H1 (cell line): ENCODE results near the gene PCDHGB1. TPM values are rescaled to one million over a fixed set of nuclear protein-coding genes. Genes with fewer than 3 reads are reported as not detected.
A peak's percentile ranks its signal among the peaks of the same experiment; 100 is the strongest.

Experiments
- CTCF ChIA-PET: fragments of 300-600 bp; sonication (Branson Sonifier 250); formaldehyde crosslinking; loops from one replicate; lab custom pipeline; 2021; ENCODE audit not compliant: partially characterized antibody; lab: Charles Lee
- POLR2A ChIA-PET: fragments of 300-600 bp; sonication (Branson Sonifier 250); formaldehyde crosslinking; loops from one replicate; lab custom pipeline; 2021; ENCODE audit warnings: inconsistent platforms; ENCODE audit not compliant: partially characterized antibody; lab: Charles Lee
- DNase-seq, 2 experiments: peaks; one replicate each; pipeline versions ENCODE4 v3.0.0 to v3.0.0-alpha.2; 2010 to 2022; ENCODE audit warnings: low spot score in 2 of 2, low read depth in 1 of 2, mixed read lengths in 1 of 2
- FAIRE-seq: peaks from 2 replicates; lab custom pipeline; 2011; peaks lifted over from hg19 to GRCh38; lab: Jason Lieb, UNC
- H2AFZ ChIP-seq: 2 replicates; pipeline ENCODE4 v1.8.1; 2012; ENCODE audit warnings: low read length, inconsistent platforms
- H2AK5ac ChIP-seq: 2 replicates; pipeline ENCODE4 v1.6.1; 2013; ENCODE audit warnings: low read depth, low read length
- H2BK120ac ChIP-seq: replicated peaks from 2 replicates; pipeline ENCODE3; 2013; ENCODE audit warnings: low read depth, low read length, inconsistent platforms
- H2BK12ac ChIP-seq: 2 replicates; pipeline ENCODE4 v1.6.1; 2013; ENCODE audit warnings: low read depth, low read length
- H2BK15ac ChIP-seq: 2 replicates; pipeline ENCODE4 v1.6.1; 2013; ENCODE audit warnings: low read length
- H2BK20ac ChIP-seq: 2 replicates; pipeline ENCODE4 v1.6.1; 2013; ENCODE audit warnings: low read length
- H2BK5ac ChIP-seq: 2 replicates; pipeline ENCODE4 v1.6.1; 2013; ENCODE audit warnings: low read depth, low read length
- H3K14ac ChIP-seq: 2 replicates; pipeline ENCODE4 v1.6.1; 2013; ENCODE audit warnings: inconsistent platforms; ENCODE audit not compliant: insufficient read length
- H3K18ac ChIP-seq: 2 replicates; pipeline ENCODE4 v1.6.1; 2013; ENCODE audit warnings: low read length; ENCODE audit errors: extremely low read depth
- H3K23ac ChIP-seq: 2 replicates; pipeline ENCODE4 v1.6.1; 2013; ENCODE audit warnings: inconsistent platforms; ENCODE audit not compliant: insufficient read length
- H3K23me2 ChIP-seq: 2 replicates; pipeline ENCODE4 v1.6.1; 2013; ENCODE audit warnings: low read depth, low read length
- H3K27ac ChIP-seq: 2 replicates; pipeline ENCODE4 v1.6.1; 2011; ENCODE audit warnings: low read depth, low read length, inconsistent platforms
- H3K27me3 ChIP-seq, 4 experiments: replicated peaks in 1 of 4; 1 replicate in 1 of 4; 2 replicates in 3 of 4; pipeline versions ENCODE4 v1.6.1 to v1.8.1; 2011 to 2013; ENCODE audit warnings: low read length in 3 of 4, mild to moderate bottlenecking in 3 of 4, inconsistent platforms in 2 of 4, mixed read lengths in 2 of 4, moderate library complexity in 1 of 4; ENCODE audit not compliant: control insufficient read depth in 3 of 4, insufficient read depth in 3 of 4; ENCODE audit errors: extremely low read depth in 1 of 4
- H3K36me3 ChIP-seq, 4 experiments: 2 replicates each; pipeline versions ENCODE4 v1.6.1 to v1.8.1; 2011 to 2013; ENCODE audit warnings: mild to moderate bottlenecking in 4 of 4, low read length in 3 of 4, moderate library complexity in 2 of 4, control low read depth in 1 of 4, inconsistent platforms in 1 of 4; ENCODE audit not compliant: insufficient read depth in 4 of 4, control insufficient read depth in 2 of 4
- H3K4ac ChIP-seq: replicated peaks from 2 replicates; pipeline ENCODE3; 2013; ENCODE audit warnings: low read length, low read depth, mixed read lengths, inconsistent platforms; ENCODE audit not compliant: insufficient read length
- H3K4me1 ChIP-seq, 4 experiments: replicated peaks in 1 of 4; 1 replicate in 1 of 4; 2 replicates in 3 of 4; pipeline versions ENCODE4 v1.6.1 to v1.8.1; 2011 to 2013; ENCODE audit warnings: low read length in 3 of 4, inconsistent platforms in 2 of 4, mixed read lengths in 1 of 4; ENCODE audit not compliant: insufficient read depth in 4 of 4, control insufficient read depth in 3 of 4
- H3K4me2 ChIP-seq, 2 experiments: 2 replicates each; pipeline versions ENCODE4 v1.6.1 to v1.8.1; 2011 to 2013; ENCODE audit warnings: low read depth in 2 of 2, low read length in 2 of 2, control low read depth in 1 of 2, inconsistent platforms in 1 of 2, mild to moderate bottlenecking in 1 of 2; ENCODE audit not compliant: insufficient read depth in 1 of 2
- H3K4me3 ChIP-seq, 4 experiments: fragments of 200-600, 300-600 bp in 1 of 4; sonication (generic), shearing (Covaris generic), sonication (Bioruptor Twin) in 1 of 4; 2 replicates each; pipeline versions ENCODE4 v1.5.1 to v1.8.1; 2011 to 2016; ENCODE audit warnings: low read length in 4 of 4, low read depth in 3 of 4, control low read depth in 2 of 4, inconsistent platforms in 2 of 4, mild to moderate bottlenecking in 2 of 4, mixed read lengths in 1 of 4, moderate library complexity in 1 of 4; ENCODE audit not compliant: insufficient read depth in 2 of 4; ENCODE audit errors: extremely low read depth in 1 of 4
- H3K56ac ChIP-seq: replicated peaks from 2 replicates; pipeline ENCODE3; 2013; ENCODE audit warnings: low read depth, mild to moderate bottlenecking, mixed read lengths, low read length, inconsistent platforms; ENCODE audit not compliant: insufficient read length
- H3K79me1 ChIP-seq: 2 replicates; pipeline ENCODE4 v1.6.1; 2013; ENCODE audit warnings: low read depth, low read length, control low read depth
- H3K79me2 ChIP-seq, 2 experiments: 2 replicates each; pipeline versions ENCODE4 v1.6.1 to v1.8.1; 2012 to 2013; ENCODE audit warnings: low read length in 2 of 2, mild to moderate bottlenecking in 2 of 2, inconsistent platforms in 1 of 2; ENCODE audit not compliant: insufficient read depth in 2 of 2, control insufficient read depth in 1 of 2
- H3K9ac ChIP-seq, 4 experiments: replicated peaks in 1 of 4; 1 replicate in 1 of 4; 2 replicates in 3 of 4; pipeline versions ENCODE4 v1.6.1 to v1.8.1; 2011 to 2013; ENCODE audit warnings: low read depth in 3 of 4, low read length in 3 of 4, control low read depth in 2 of 4, mild to moderate bottlenecking in 2 of 4, moderate library complexity in 2 of 4, inconsistent platforms in 1 of 4; ENCODE audit errors: extremely low read depth in 1 of 4
- H3K9me3 ChIP-seq, 2 experiments: 2 replicates each; pipeline versions ENCODE4 v1.6.1 to v1.8.1; 2012 to 2013; ENCODE audit warnings: mild to moderate bottlenecking in 2 of 2, moderate library complexity in 2 of 2, control low read depth in 1 of 2, inconsistent platforms in 1 of 2, low read depth in 1 of 2, low read length in 1 of 2, mixed read lengths in 1 of 2; ENCODE audit not compliant: insufficient read depth in 2 of 2
- H4K20me1 ChIP-seq, 2 experiments: replicated peaks in 1 of 2; 2 replicates each; pipeline versions ENCODE3 to v1.8.1; 2011 to 2013; ENCODE audit warnings: inconsistent platforms in 2 of 2, low read length in 2 of 2, mild to moderate bottlenecking in 1 of 2; ENCODE audit not compliant: insufficient read depth in 2 of 2, control insufficient read depth in 1 of 2
- H4K5ac ChIP-seq: 2 replicates; pipeline ENCODE4 v1.6.1; 2013; ENCODE audit warnings: low read length, low read depth, mixed read lengths, inconsistent platforms; ENCODE audit not compliant: insufficient read length
- H4K8ac ChIP-seq: 2 replicates; pipeline ENCODE4 v1.8.0; 2013; ENCODE audit warnings: mild to moderate bottlenecking, moderate library complexity, low read length, inconsistent platforms; ENCODE audit not compliant: insufficient read depth; ENCODE audit errors: extremely low read depth
- H4K91ac ChIP-seq: replicated peaks from 2 replicates; pipeline ENCODE3; 2013; ENCODE audit warnings: low read length, mixed read lengths, inconsistent platforms; ENCODE audit not compliant: insufficient read length
- CEBPB ChIP-seq: IDR thresholded peaks from 2 replicates; pipeline ENCODE4 v1.6.1; 2012; ENCODE audit warnings: low read depth, low read length
- CHD1 ChIP-seq: IDR thresholded peaks from 2 replicates; pipeline ENCODE4 v1.6.1; 2012; ENCODE audit warnings: low read depth, low read length, improper control_type of control experiment
- CHD2 ChIP-seq: IDR thresholded peaks from 2 replicates; pipeline ENCODE4 v1.6.1; 2012; ENCODE audit warnings: low read length, improper control_type of control experiment
- CREB1 ChIP-seq: IDR thresholded peaks from 2 replicates; pipeline ENCODE4 v1.6.1; 2012; ENCODE audit warnings: inconsistent platforms
- PHF8 ChIP-seq: fragments of 200-600 bp; sonication (generic); conservative IDR thresholded peaks from 2 replicates; pipeline ENCODE4 v1.7.1; 2012; ENCODE audit warnings: low read depth, mild to moderate bottlenecking, inconsistent platforms, low read length, moderate library complexity
- POLR2A ChIP-seq, 2 experiments: IDR thresholded peaks; 1 replicate in 1 of 2; 2 replicates in 1 of 2; pipeline ENCODE4 v1.6.1; 2011; ENCODE audit warnings: low read depth in 2 of 2, low read length in 2 of 2, mild to moderate bottlenecking in 2 of 2; ENCODE audit errors: control extremely low read depth in 1 of 2
- POU5F1 ChIP-seq: IDR thresholded peaks from 2 replicates; pipeline ENCODE4 v1.6.1; 2011; ENCODE audit warnings: low read depth, mild to moderate bottlenecking, low read length, moderate library complexity
- RBBP5 ChIP-seq: IDR thresholded peaks from 2 replicates; pipeline ENCODE4 v1.7.1; 2012; ENCODE audit warnings: low read depth, mild to moderate bottlenecking, inconsistent platforms, low read length, moderate library complexity, borderline replicate concordance
- YY1 ChIP-seq: IDR thresholded peaks from 2 replicates; pipeline ENCODE4 v1.6.1; 2011; ENCODE audit warnings: low read depth, mild to moderate bottlenecking, low read length
- WGBS, 2 experiments: shearing (Covaris generic) in 1 of 2; methylation state at CpG; one replicate each; pipeline versions ENCODE4 v1.1.6 to v1.1.7; 2013 to 2015; ENCODE audit warnings: low lambda C conversion rate in 2 of 2, mixed read lengths in 2 of 2, inconsistent platforms in 1 of 2, low coverage in 1 of 2, missing lambda C conversion rate in 1 of 2; ENCODE audit not compliant: insufficient replicate concordance in 2 of 2, insufficient coverage in 1 of 2, insufficient read length in 1 of 2; ENCODE audit errors: extremely low coverage in 1 of 2, missing lambda C conversion rate in 1 of 2; 5-methylcytosine and 5-hydroxymethylcytosine counted together
- polyA plus RNA-seq, 7 experiments: library from polyadenylated mRNA; depleted of rRNA in 3 of 7; stranded (reverse) in 5 of 7; unstranded in 2 of 7; fragments of >200 nt in 5 of 7; fragments of 200-250 nt in 2 of 7; gene quantifications; 1 replicate in 5 of 7; 2 replicates in 1 of 7; 4 replicates in 1 of 7; pipeline versions ENCODE4 v1.2.1 to v1.2.3, GENCODE V29; 2011 to 2013; ENCODE audit warnings: missing spikeins in 2 of 7, mixed read lengths in 2 of 7
- total RNA-seq: library from RNA; stranded (reverse); fragmentation: NEBNext Ultra II Directional; extraction: Animal tissue kit (Norgen Biotek cat#: 25700); gene quantifications from 2 replicates; pipeline ENCODE4 v1.2.1, GENCODE V29; 2021
- TF ChIP-seq, protein P1 (sequence below): IDR thresholded peaks from 2 replicates; pipeline ENCODE4 v1.6.1; 2011; ENCODE audit warnings: low read length, improper control_type of control experiment
- TF ChIP-seq, protein P2 (sequence below): IDR thresholded peaks from 2 replicates; pipeline ENCODE4 v1.6.1; 2012; ENCODE audit warnings: inconsistent platforms
- TF ChIP-seq, protein P3 (sequence below): IDR thresholded peaks from 2 replicates; pipeline ENCODE4 v1.6.1; 2012; ENCODE audit warnings: inconsistent platforms

The PCDHGB1 gene
- total and polyA plus RNA-seq, 2 of the 8 experiments (the other 6 are each of a cell fraction or from before 2014, with no cell fraction given) = 1.3 to 2.8 TPM

DNA sequence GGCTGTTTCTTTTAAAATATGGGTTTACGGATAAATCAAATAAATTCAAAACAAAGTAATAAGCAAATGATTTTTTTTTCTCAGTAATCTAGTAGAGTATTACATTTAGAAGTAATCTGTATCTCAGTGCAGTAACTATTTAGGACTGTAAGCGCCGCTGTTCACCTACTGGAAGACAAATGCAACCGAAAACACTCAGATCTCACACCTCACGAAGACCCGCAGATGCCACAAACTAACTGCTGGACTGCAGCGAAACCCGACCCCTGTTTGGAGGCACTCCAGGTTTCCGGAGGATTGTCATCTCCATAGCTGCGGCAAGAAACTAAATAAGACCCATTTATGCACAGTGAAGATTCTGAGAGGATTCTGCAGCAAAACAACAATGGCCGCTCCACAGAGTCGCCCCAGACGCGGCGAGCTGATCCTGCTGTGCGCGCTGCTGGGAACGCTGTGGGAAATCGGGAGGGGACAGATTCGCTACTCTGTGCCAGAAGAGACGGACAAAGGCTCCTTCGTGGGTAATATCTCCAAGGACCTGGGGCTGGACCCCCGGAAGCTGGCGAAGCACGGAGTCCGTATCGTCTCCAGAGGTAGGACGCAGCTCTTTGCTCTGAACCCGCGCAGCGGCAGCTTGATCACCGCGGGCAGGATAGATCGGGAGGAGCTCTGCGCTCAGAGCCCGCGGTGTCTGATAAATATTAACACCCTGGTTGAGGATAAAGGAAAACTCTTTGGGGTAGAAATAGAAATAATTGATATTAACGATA, 42.7 kb downstream of the PCDHGB1 start, which contains the start of gene PCDHGA8:
Gene PCDHGA8 (plus strand): TSS at position 205 of the 770 bp plus-strand sequence. CDS start 181 bp downstream, at position 386.
- Histone ChIP-seq H4K20me1 (no peaks in the 10 kb centered on the region), H3K9me3 (peaks cover 53 to 64% of the 10 kb centered on the region in 2 experiments), H3K56ac (no peak within 1 kb of the TSS), H3K18ac (no peak within 1 kb of the TSS), H3K9ac (no peak within 1 kb of the TSS), H4K91ac (no peak within 1 kb of the TSS), H3K23ac (no peak within 1 kb of the TSS), H2AFZ (no peak within 1 kb of the TSS), H3K4me3 (peak within 1 kb of the TSS in 1 of 4 experiments; percentile 23; a peak in 1 of 8 replicates), H3K79me1 (no peaks in the 10 kb centered on the region), H4K8ac (no peak within 1 kb of the TSS; the same call in 1 of the 2 replicates), H2AK5ac (no peak within 1 kb of the TSS), H4K5ac (no peak within 1 kb of the TSS), H2BK20ac (no peak within 1 kb of the TSS), H2BK120ac (no peak within 1 kb of the TSS), H3K36me3 (peaks cover 3 to 29% (median 14%) of the 10 kb centered on the region in 4 experiments; a peak in 7 of 8 replicates), H3K27ac (no peak within 1 kb of the TSS), H3K27me3 (no peaks in the 10 kb centered on the region; a peak in 1 of 7 replicates), H3K23me2 (no peaks in the 10 kb centered on the region), H2BK15ac (no peak within 1 kb of the TSS), H3K4ac (no peak within 1 kb of the TSS), H3K14ac (no peak within 1 kb of the TSS), H3K4me1 (no peaks in the 10 kb centered on the region), H3K79me2 (no peaks in the 10 kb centered on the region), H2BK12ac (no peak within 1 kb of the TSS), H3K4me2 (no peak within 1 kb of the TSS), H2BK5ac (no peak within 1 kb of the TSS)
- FAIRE-seq (no peak), DNase-seq (no peak)
- ChIA-PET POLR2A (no interaction called here), CTCF (interaction anchor here (0.7 to 8.7 kb wide), 11 partner anchors 10 to 171 kb away, joined by 3 to 68 read pairs (median 5); partner anchors contain the start of genes PCDHGA10, PCDHGA11, PCDHGA9 and PCDHGB6)
- 96% methylated on average over 38 of the region's 38 CpGs; no CpG with 5 or more reads in 1 of the 2 experiments for WGBS, 2 experiments
- TF ChIP-seq CHD2 = no peak
- TF ChIP-seq, protein P1, sequence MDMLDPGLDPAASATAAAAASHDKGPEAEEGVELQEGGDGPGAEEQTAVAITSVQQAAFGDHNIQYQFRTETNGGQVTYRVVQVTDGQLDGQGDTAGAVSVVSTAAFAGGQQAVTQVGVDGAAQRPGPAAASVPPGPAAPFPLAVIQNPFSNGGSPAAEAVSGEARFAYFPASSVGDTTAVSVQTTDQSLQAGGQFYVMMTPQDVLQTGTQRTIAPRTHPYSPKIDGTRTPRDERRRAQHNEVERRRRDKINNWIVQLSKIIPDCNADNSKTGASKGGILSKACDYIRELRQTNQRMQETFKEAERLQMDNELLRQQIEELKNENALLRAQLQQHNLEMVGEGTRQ = no peak
- no peak for TF ChIP-seq CREB1
- no peak for TF ChIP-seq PHF8
- no peak for TF ChIP-seq RBBP5
- TF ChIP-seq CEBPB = no peak
- no peak for TF ChIP-seq POLR2A (IDR thresholded peaks at IDR 0.05; ENCODE audit: control extremely low read depth in 1 of 2, low read depth in 2 of 2, low read length in 2 of 2)
- TF ChIP-seq, protein P2, sequence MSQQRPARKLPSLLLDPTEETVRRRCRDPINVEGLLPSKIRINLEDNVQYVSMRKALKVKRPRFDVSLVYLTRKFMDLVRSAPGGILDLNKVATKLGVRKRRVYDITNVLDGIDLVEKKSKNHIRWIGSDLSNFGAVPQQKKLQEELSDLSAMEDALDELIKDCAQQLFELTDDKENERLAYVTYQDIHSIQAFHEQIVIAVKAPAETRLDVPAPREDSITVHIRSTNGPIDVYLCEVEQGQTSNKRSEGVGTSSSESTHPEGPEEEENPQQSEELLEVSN = no peak
- no peak for TF ChIP-seq YY1
- TF ChIP-seq POU5F1 = no peak
- no peak for TF ChIP-seq CHD1
- TF ChIP-seq, protein P3, sequence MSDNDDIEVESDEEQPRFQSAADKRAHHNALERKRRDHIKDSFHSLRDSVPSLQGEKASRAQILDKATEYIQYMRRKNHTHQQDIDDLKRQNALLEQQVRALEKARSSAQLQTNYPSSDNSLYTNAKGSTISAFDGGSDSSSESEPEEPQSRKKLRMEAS = no peak
